ENCODE data around the gene WDR31. TPM values are rescaled to one million over a fixed set of nuclear protein-coding genes. Genes with fewer than 3 reads are reported as not detected.
"Not testable (repeated sequence)": the region's sequence is repeated elsewhere in the genome, so short reads cannot be mapped to it uniquely, and the experiment has no call there.

Gene WDR31
- total RNA-seq, 1 experiment from 2014 or later: 11.2 TPM

DNA sequence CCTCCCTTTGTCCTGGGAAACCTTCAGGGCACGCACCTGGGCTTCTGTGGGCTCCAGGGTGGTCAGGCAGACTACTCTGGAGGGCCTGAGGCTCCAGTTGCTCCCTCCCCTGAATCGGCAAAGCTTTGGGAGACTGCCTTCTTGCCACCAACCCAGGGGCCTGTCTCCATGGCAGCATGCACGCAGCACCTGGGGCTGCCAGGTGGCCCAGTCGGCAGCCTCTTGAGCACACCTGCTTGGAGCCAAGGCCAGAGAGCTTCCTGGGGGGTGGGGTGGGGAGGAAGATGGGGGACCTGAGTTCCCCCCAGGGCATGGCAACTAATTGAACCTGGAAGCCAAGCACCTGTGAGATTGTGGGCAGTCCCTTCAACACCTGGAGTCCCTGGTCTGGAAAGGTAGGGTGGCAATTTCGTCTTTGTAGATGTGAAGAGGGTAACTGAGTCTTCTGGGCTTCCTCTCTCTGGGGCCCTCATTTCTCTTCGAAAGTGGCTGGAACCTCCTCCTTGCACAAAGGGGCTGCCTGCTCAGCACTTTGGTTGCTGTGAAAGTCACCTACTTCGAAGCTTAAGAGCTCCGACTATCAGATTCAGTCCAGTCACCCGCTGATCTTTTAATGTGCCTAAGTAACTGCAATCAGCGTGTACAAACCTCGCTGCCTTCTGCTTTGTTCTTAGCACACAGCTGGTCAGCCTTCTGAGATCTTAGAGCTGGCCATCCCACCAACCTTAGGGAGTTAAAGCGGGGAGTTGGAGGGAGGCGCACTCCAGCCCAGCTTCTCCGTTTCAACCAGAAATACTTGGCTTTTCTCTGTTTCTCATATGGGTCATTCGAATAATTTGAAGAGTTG is 40.9 kb downstream of the WDR31 start:
- H4K20me1 ChIP-seq (ENCODE audit: insufficient read depth): no peaks in the 10 kb centered on the region
- no peak overlapping the region for H3K4me2 ChIP-seq
- no peaks in the 10 kb centered on the region for H3K27me3 ChIP-seq (ENCODE audit: insufficient read depth, low read depth)
- H3K36me3 ChIP-seq (ENCODE audit: low read depth): no peaks in the 10 kb centered on the region
- DNase-seq: no peak
- no peaks in the 10 kb centered on the region for H3K79me2 ChIP-seq (ENCODE audit: low read depth)
- BruUV-seq (replicated peaks): no TSS peak
- POLR2A ChIA-PET (ENCODE audit: unreplicated experiment): no interaction called here
- peaks cover 6% of the 10 kb centered on the region; the same call in 1 of the 2 replicates for H3F3A ChIP-seq (ENCODE audit: insufficient read depth, low read depth)
- H2AFZ ChIP-seq: no peak overlapping the region
- intact Hi-C loops (cut with micrococcal nuclease; ENCODE audit: unreplicated experiment): no loop called here
- H3K4me3 ChIP-seq: no peak overlapping the region
- H3K9me2 ChIP-seq (ENCODE audit: insufficient read depth): no peaks in the 10 kb centered on the region
- H3K9me3 ChIP-seq (ENCODE audit: insufficient read depth, low read depth): no peaks in the 10 kb centered on the region
- CTCF ChIA-PET: interaction anchor here (0.7 kb wide), 1 partner anchor 162 kb away, joined by 7 read pairs; no protein-coding TSS in a partner anchor
- TF ChIP-seq, protein P1, sequence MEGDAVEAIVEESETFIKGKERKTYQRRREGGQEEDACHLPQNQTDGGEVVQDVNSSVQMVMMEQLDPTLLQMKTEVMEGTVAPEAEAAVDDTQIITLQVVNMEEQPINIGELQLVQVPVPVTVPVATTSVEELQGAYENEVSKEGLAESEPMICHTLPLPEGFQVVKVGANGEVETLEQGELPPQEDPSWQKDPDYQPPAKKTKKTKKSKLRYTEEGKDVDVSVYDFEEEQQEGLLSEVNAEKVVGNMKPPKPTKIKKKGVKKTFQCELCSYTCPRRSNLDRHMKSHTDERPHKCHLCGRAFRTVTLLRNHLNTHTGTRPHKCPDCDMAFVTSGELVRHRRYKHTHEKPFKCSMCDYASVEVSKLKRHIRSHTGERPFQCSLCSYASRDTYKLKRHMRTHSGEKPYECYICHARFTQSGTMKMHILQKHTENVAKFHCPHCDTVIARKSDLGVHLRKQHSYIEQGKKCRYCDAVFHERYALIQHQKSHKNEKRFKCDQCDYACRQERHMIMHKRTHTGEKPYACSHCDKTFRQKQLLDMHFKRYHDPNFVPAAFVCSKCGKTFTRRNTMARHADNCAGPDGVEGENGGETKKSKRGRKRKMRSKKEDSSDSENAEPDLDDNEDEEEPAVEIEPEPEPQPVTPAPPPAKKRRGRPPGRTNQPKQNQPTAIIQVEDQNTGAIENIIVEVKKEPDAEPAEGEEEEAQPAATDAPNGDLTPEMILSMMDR (conservative IDR thresholded peaks at IDR 0.05): no peak
- no peaks in the 10 kb centered on the region for H3K4me1 ChIP-seq (replicated peaks; ENCODE audit: insufficient read depth)
- H3K27ac ChIP-seq: no peak overlapping the region

DNA sequence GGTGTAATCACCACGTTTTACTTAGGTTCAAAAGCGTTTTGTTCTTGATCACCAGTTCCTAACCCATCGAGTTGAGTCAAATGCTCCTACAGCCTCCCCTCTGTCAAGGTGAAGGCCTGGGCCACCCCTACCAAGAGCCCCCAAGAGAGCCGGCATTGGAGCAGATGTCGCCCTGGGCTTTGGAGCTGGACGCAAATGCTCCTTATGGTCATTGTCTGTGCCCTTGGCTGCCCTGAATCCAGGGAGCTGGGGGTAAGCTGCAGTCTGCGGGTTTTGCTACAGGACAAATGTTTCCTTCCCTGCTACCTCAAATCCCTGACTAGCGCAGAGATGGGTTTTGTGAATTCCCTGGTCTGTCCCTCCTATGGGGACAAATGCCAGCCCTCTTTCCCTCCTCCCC is 41.8 kb downstream of the WDR31 start:
- POLR2A ChIA-PET (ENCODE audit: unreplicated experiment): no interaction called here
- H3K9me2 ChIP-seq (ENCODE audit: insufficient read depth): no peaks in the 10 kb centered on the region
- H3K9me3 ChIP-seq (ENCODE audit: insufficient read depth, low read depth): no peaks in the 10 kb centered on the region
- no TSS peak for BruUV-seq (replicated peaks)
- no peak overlapping the region for H3K4me2 ChIP-seq
- H3K27me3 ChIP-seq (ENCODE audit: insufficient read depth, low read depth): no peaks in the 10 kb centered on the region
- no peak overlapping the region for H3K27ac ChIP-seq
- intact Hi-C loops (cut with micrococcal nuclease; ENCODE audit: unreplicated experiment): no loop called here
- H3K4me3 ChIP-seq: no peak overlapping the region
- no peak for DNase-seq
- no peaks in the 10 kb centered on the region for H3K4me1 ChIP-seq (replicated peaks; ENCODE audit: insufficient read depth)
- H3K36me3 ChIP-seq (ENCODE audit: low read depth): no peaks in the 10 kb centered on the region
- TF ChIP-seq, protein P1 (conservative IDR thresholded peaks at IDR 0.05): no peak
- H3F3A ChIP-seq (ENCODE audit: insufficient read depth, low read depth): peaks cover 6% of the 10 kb centered on the region; the same call in 1 of the 2 replicates
- H3K79me2 ChIP-seq (ENCODE audit: low read depth): no peaks in the 10 kb centered on the region
- no peaks in the 10 kb centered on the region for H4K20me1 ChIP-seq (ENCODE audit: insufficient read depth)
- CTCF ChIA-PET: interaction anchor here (0.7 kb wide), 1 partner anchor 161 kb away, joined by 7 read pairs; no protein-coding TSS in a partner anchor
- no peak overlapping the region for H2AFZ ChIP-seq

DNA sequence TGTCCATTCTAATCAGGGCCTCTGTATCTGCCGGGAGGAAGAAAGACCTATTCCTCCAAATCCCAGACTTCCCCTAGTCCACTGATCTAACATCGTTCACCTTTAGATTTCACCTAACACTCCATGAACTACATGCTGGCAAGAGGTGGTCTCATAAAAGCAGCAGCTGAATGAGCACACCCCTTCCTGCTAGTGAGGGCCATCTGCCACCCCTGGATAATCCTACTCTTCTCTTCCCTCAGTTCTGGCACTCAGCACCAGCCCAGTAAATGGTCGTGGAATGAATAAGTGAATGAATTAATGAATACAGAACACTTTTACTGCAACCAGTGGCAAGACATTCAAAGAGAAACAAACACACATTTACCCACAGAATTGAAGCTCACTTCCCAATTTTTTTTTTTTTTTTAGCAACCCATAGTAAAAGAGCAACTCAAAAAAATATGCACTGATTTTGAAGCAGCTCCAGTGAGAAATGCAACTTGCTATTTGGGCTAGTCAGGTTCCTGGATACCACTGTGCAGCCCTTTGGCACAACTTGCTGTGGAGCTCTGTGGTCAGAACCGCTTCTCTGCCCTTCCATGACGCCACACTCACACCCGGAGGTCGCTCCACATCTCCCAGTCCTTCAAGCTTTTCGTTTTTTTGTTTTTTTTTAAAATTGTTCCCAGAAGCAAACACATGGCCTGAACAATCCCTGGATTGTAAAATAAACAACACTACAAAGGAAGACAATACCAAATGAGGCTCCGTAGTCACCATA is 43.1 kb downstream of the WDR31 start:
- H4K20me1 ChIP-seq (ENCODE audit: insufficient read depth): no peaks in the 10 kb centered on the region
- no peaks in the 10 kb centered on the region for H3K4me1 ChIP-seq (replicated peaks; ENCODE audit: insufficient read depth)
- H3K27ac ChIP-seq: no peak overlapping the region
- H3K9me3 ChIP-seq (ENCODE audit: insufficient read depth, low read depth): no peaks in the 10 kb centered on the region
- H3K36me3 ChIP-seq (ENCODE audit: low read depth): peaks cover 7% of the 10 kb centered on the region; the same call in 1 of the 2 replicates
- H3K9me2 ChIP-seq (ENCODE audit: insufficient read depth): no peaks in the 10 kb centered on the region
- ChIA-PET CTCF (interaction anchor here (0.5 to 0.6 kb wide), 2 partner anchors 112 to 146 kb away, joined by 3 read pairs; partner anchors contain the start of gene SLC31A2), POLR2A (ENCODE audit: unreplicated experiment) (interaction anchor here (0.6 kb wide), 2 partner anchors 9 to 46 kb away, joined by 10 to 15 read pairs; no protein-coding TSS in a partner anchor)
- no peak for DNase-seq
- peaks cover 13% of the 10 kb centered on the region; the same call in 1 of the 2 replicates for H3F3A ChIP-seq (ENCODE audit: insufficient read depth, low read depth)
- no peaks in the 10 kb centered on the region for H3K27me3 ChIP-seq (ENCODE audit: insufficient read depth, low read depth)
- BruUV-seq (replicated peaks): no TSS peak
- no peaks in the 10 kb centered on the region for H3K79me2 ChIP-seq (ENCODE audit: low read depth)
- H2AFZ ChIP-seq: no peak overlapping the region
- H3K4me3 ChIP-seq: no peak overlapping the region
- intact Hi-C loops (cut with micrococcal nuclease; ENCODE audit: unreplicated experiment): no loop called here
- TF ChIP-seq, protein P1 (conservative IDR thresholded peaks at IDR 0.05): no peak
- no peak for TF ChIP-seq EZH2 (IDR thresholded peaks at IDR 0.05; ENCODE audit: low read depth)
- no peak overlapping the region for H3K4me2 ChIP-seq

GRCh38 chr9:113296247-113296646 is 43.8 kb downstream of the WDR31 start:
- BruUV-seq (replicated peaks); H3K79me2 ChIP-seq (ENCODE audit: low read depth); H3K27me3 ChIP-seq (ENCODE audit: insufficient read depth, low read depth); H3K36me3 ChIP-seq (ENCODE audit: low read depth); intact Hi-C loops (cut with micrococcal nuclease; ENCODE audit: unreplicated experiment); H3K4me1 ChIP-seq (replicated peaks; ENCODE audit: insufficient read depth); H4K20me1 ChIP-seq (ENCODE audit: insufficient read depth); H3K4me3 ChIP-seq; H3K9me2 ChIP-seq (ENCODE audit: insufficient read depth); H3K27ac ChIP-seq; POLR2A ChIA-PET (ENCODE audit: unreplicated experiment); DNase-seq; CTCF ChIA-PET; H2AFZ ChIP-seq; H3K4me2 ChIP-seq; H3K9me3 ChIP-seq (ENCODE audit: insufficient read depth, low read depth): not testable (repeated sequence)
- H3F3A ChIP-seq (ENCODE audit: insufficient read depth, low read depth): peaks cover 13% of the 10 kb centered on the region; the same call in 1 of the 2 replicates

All from PC-9 (cell line).